ENCODE data around the gene FRAS1. TPM values are rescaled to one million over a fixed set of nuclear protein-coding genes. Genes with fewer than 3 reads are reported as not detected.

The FRAS1 gene
- total RNA-seq, 3 donors from 2014 or later = 4.9 to 7.5 (median 6.6) TPM

DNA sequence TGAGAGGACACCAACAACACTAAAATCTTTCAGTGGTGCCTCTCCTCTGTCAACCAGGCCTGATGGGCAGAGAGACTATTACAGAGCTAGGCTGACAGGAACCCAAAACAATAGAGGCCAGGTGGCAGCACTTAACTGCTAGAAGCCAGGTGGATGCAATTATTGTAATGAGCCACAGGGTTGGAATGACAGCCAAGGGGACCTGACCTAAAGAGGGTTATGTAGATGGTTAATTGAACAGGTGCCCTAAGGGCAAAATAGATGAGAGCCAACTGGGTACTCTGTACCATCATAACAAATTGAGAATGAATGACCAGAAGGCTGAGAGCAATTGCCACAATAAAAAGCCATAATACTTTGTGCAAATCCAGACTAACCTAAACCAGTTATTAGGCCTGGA, 24.7 kb upstream of the FRAS1 start:
- Histone ChIP-seq H3K9me3 (no peaks in the 10 kb centered on the region), H3K27ac (no peak overlapping the region), H3K4me1 (no peaks in the 10 kb centered on the region), H3K4me3 (no peak overlapping the region), H3K36me3 (no peaks in the 10 kb centered on the region), H3K27me3 (no peaks in the 10 kb centered on the region)
- TF ChIP-seq POLR2AphosphoS5 (IDR thresholded peaks at IDR 0.05) = no peak
- TF ChIP-seq POLR2A (IDR thresholded peaks at IDR 0.05) = no peak
- TF ChIP-seq, protein P1, sequence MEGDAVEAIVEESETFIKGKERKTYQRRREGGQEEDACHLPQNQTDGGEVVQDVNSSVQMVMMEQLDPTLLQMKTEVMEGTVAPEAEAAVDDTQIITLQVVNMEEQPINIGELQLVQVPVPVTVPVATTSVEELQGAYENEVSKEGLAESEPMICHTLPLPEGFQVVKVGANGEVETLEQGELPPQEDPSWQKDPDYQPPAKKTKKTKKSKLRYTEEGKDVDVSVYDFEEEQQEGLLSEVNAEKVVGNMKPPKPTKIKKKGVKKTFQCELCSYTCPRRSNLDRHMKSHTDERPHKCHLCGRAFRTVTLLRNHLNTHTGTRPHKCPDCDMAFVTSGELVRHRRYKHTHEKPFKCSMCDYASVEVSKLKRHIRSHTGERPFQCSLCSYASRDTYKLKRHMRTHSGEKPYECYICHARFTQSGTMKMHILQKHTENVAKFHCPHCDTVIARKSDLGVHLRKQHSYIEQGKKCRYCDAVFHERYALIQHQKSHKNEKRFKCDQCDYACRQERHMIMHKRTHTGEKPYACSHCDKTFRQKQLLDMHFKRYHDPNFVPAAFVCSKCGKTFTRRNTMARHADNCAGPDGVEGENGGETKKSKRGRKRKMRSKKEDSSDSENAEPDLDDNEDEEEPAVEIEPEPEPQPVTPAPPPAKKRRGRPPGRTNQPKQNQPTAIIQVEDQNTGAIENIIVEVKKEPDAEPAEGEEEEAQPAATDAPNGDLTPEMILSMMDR (IDR thresholded peaks at IDR 0.05) = no peak
- intact Hi-C loops (cut with DNase I; ENCODE audit: low total_unique reads) = no loop called here
- DNase-seq (ENCODE audit: low spot score in 2 of 2) = no peak

DNA sequence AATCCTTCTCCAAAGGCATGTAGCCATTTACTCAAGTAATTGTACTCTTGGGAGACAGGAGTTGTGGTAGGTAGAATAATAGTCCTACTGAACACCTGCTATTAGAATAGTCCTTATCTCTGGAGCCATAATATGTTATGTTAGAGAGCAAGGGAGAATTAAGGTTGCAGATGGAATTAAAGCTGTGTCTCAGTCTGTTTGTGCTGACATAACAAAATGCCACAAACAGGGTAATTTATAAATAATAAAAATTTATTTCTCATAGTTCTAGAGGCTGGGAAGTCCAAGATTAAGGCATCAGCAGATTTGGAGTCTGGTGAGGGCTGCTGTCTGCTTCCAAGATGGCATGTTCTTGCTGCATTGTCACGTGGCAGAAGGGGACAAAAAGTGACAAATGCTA, 24.2 kb upstream of the FRAS1 start:
- Histone ChIP-seq H3K4me1 (no peaks in the 10 kb centered on the region), H3K27me3 (no peaks in the 10 kb centered on the region), H3K9me3 (no peaks in the 10 kb centered on the region), H3K27ac (no peak overlapping the region), H3K36me3 (no peaks in the 10 kb centered on the region), H3K4me3 (no peak overlapping the region)
- DNase-seq (ENCODE audit: low spot score in 2 of 2) = no peak
- TF ChIP-seq, protein P1 (IDR thresholded peaks at IDR 0.05) = no peak
- TF ChIP-seq POLR2AphosphoS5 (IDR thresholded peaks at IDR 0.05) (no peak), POLR2A (IDR thresholded peaks at IDR 0.05) (no peak)
- intact Hi-C loops (cut with DNase I; ENCODE audit: low total_unique reads) = no loop called here

DNA sequence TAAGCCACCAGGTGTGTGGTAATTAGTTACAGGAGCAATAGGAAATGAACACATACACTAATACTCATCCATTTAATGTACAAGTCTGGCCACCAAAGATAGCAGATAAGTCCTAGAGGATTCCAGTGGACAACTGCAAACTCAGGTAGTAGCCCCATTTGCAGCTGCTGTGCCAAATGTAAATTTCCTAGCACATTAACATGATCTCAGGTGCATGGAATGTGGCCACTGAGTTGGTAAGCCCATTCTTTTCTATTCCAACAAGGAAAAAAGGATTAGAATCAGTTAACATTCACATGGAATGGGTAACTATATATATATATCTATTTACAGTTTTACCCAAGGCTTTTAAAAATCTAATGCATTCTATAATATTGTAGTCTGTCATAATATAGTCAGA, 23.3 kb upstream of the FRAS1 start:
- Histone ChIP-seq H3K4me1 (no peaks in the 10 kb centered on the region), H3K9me3 (no peaks in the 10 kb centered on the region), H3K36me3 (no peaks in the 10 kb centered on the region), H3K4me3 (no peak overlapping the region), H3K27ac (no peak overlapping the region), H3K27me3 (no peaks in the 10 kb centered on the region)
- DNase-seq (ENCODE audit: low spot score in 2 of 2) = no peak
- intact Hi-C loops (cut with DNase I; ENCODE audit: low total_unique reads) = no loop called here
- no peak for TF ChIP-seq POLR2AphosphoS5 (IDR thresholded peaks at IDR 0.05)
- TF ChIP-seq, protein P1 (IDR thresholded peaks at IDR 0.05) = no peak
- TF ChIP-seq POLR2A (IDR thresholded peaks at IDR 0.05) = no peak

DNA sequence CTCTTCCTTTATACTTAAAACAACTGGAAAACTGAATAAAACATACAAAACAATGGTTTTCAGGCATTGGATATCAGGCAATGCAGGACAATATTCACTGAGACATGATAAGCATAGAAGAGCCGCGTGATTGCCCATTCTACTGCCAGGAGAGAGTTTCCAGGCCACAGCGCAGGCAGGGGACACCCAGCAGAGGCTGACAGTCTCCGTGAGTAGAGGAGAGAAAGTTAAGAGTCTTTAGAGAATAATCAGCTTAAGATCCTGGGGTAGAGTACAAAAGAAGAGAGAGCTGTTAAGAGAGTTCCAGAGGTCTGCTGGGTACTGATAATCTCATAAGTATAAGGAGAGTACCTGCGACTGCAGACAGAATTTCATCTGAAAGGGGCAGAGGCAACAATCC, 18.4 kb upstream of the FRAS1 start:
- no peak for DNase-seq (ENCODE audit: low spot score in 2 of 2)
- no peaks in the 10 kb centered on the region for H3K4me1 ChIP-seq
- no peak overlapping the region for H3K27ac ChIP-seq
- no peak for TF ChIP-seq POLR2A (IDR thresholded peaks at IDR 0.05)
- TF ChIP-seq POLR2AphosphoS5 (IDR thresholded peaks at IDR 0.05) = no peak
- TF ChIP-seq, protein P1 (IDR thresholded peaks at IDR 0.05) = no peak
- H3K4me3 ChIP-seq = no peak overlapping the region
- intact Hi-C loops (cut with DNase I; ENCODE audit: low total_unique reads) = no loop called here
- no peaks in the 10 kb centered on the region for H3K9me3 ChIP-seq
- H3K27me3 ChIP-seq = no peaks in the 10 kb centered on the region
- H3K36me3 ChIP-seq = no peaks in the 10 kb centered on the region

DNA sequence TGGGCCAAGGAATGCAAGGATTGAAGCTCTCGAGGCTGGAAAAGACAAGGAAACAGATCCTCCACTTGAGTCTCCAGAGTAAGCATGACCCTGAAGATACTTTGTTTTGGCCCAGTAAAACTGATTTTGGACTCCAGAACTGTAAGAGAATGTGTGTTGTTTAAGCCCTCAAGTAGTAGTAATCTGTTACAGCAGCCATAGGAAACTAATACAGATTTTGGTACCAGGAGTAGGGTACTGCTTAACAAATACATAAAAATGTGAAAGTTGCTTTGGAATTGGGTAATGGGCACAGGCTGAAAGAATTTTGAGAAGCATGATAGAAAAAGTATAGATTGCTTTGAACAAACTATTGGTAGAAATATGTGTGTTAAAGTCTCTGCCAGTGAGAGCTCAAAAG, 17.4 kb upstream of the FRAS1 start:
- H3K4me1 ChIP-seq = no peaks in the 10 kb centered on the region
- TF ChIP-seq POLR2AphosphoS5 (IDR thresholded peaks at IDR 0.05) (no peak), POLR2A (IDR thresholded peaks at IDR 0.05) (no peak)
- TF ChIP-seq, protein P1 (IDR thresholded peaks at IDR 0.05) = no peak
- H3K9me3 ChIP-seq = no peaks in the 10 kb centered on the region

More for the DNA sequence above, 17.4 kb upstream of the FRAS1 start:
- DNase-seq (ENCODE audit: low spot score in 2 of 2) = no peak
- H3K4me3 ChIP-seq = no peak overlapping the region
- no peaks in the 10 kb centered on the region for H3K27me3 ChIP-seq
- intact Hi-C loops (cut with DNase I; ENCODE audit: low total_unique reads) = no loop called here
- no peak overlapping the region for H3K27ac ChIP-seq
- H3K36me3 ChIP-seq = no peaks in the 10 kb centered on the region

All from breast epithelium (tissue), 4 donors.